IMR-90 (cell line): ENCODE measurements around the gene CAPN9. TPM values are rescaled to one million over a fixed set of nuclear protein-coding genes. Genes with fewer than 3 reads are reported as not detected.
A peak's percentile ranks its signal among the peaks of the same experiment; 100 is the strongest.

ENCODE experiments used
- ATAC-seq: fragments of 200-7000 bp; cut with Tn5 transposase; 2 replicates; pipeline ENCODE4 v1.9.1; 2020; ENCODE audit warnings: low read depth, mild to moderate bottlenecking, moderate library complexity
- BruUV-seq: library from RNA; stranded (reverse); fragments of 400-500 nt; replicated peaks from 2 replicates; lab custom pipeline; 2021; lab: Mats Ljungman, UMichigan
- CTCF ChIA-PET: fragments of 300-600 bp; formaldehyde crosslinking; extraction: SDS; loops from one replicate; lab custom pipeline; 2021; ENCODE audit warnings: antibody characterized with exemption; lab: Yijun Ruan, JAX
- POLR2A ChIA-PET: fragments of 300-600 bp; sonication (Branson Sonifier 250); formaldehyde crosslinking; loops from one replicate; lab custom pipeline; 2022; ENCODE audit warnings: antibody characterized with exemption; ENCODE audit not compliant: unreplicated experiment; lab: Charles Lee
- DNase-seq: peaks from one replicate; pipeline ENCODE4 v3.0.0; 2013
- H2AFZ ChIP-seq: replicated peaks from 2 replicates; pipeline ENCODE3; 2013; ENCODE audit warnings: low read length, mild to moderate bottlenecking; ENCODE audit not compliant: poor library complexity
- H2AK5ac ChIP-seq: 2 replicates; pipeline ENCODE4 v1.6.1; 2013; ENCODE audit warnings: low read depth, low read length, inconsistent platforms
- H2AK9ac ChIP-seq: replicated peaks from 2 replicates; pipeline ENCODE3; 2013; ENCODE audit warnings: mild to moderate bottlenecking, low read depth, low read length, moderate library complexity; ENCODE audit not compliant: poor library complexity
- H2BK120ac ChIP-seq: 2 replicates; pipeline ENCODE4 v1.6.1; 2013; ENCODE audit warnings: low read depth, low read length, inconsistent platforms
- H2BK15ac ChIP-seq: 3 replicates; pipeline ENCODE4 v1.6.1; 2013; ENCODE audit warnings: low read depth, low read length, inconsistent platforms
- H2BK20ac ChIP-seq: 2 replicates; pipeline ENCODE4 v1.6.1; 2013; ENCODE audit warnings: low read depth, mild to moderate bottlenecking, inconsistent platforms, low read length, moderate library complexity
- H2BK5ac ChIP-seq: 2 replicates; pipeline ENCODE4 v1.6.1; 2013; ENCODE audit warnings: mild to moderate bottlenecking, low read depth, low read length, inconsistent platforms; ENCODE audit not compliant: poor library complexity, severe bottlenecking
- H3K14ac ChIP-seq: replicated peaks from 2 replicates; pipeline ENCODE4 v1.6.1; 2013; ENCODE audit warnings: low read depth, low read length, inconsistent platforms
- H3K18ac ChIP-seq: 2 replicates; pipeline ENCODE4 v1.6.1; 2013; ENCODE audit warnings: low read depth, low read length, control low read depth
- H3K23ac ChIP-seq: 2 replicates; pipeline ENCODE4 v1.6.1; 2013; ENCODE audit warnings: low read depth, low read length, inconsistent platforms
- H3K27ac ChIP-seq: 2 replicates; pipeline ENCODE4 v1.5.1; 2013; ENCODE audit warnings: mild to moderate bottlenecking, control low read depth, low read length; ENCODE audit not compliant: insufficient read depth
- H3K27me3 ChIP-seq: 2 replicates; pipeline ENCODE4 v1.6.1; 2013; ENCODE audit warnings: low read length; ENCODE audit not compliant: control insufficient read depth, insufficient read depth
- H3K36me3 ChIP-seq: 2 replicates; pipeline ENCODE4 v1.6.1; 2013; ENCODE audit warnings: low read length, mixed read lengths; ENCODE audit not compliant: control insufficient read depth, insufficient read depth
- H3K4ac ChIP-seq: 2 replicates; pipeline ENCODE4 v1.6.1; 2013; ENCODE audit warnings: low read depth, low read length, inconsistent platforms
- H3K4me1 ChIP-seq: 2 replicates; pipeline ENCODE4 v1.6.1; 2013; ENCODE audit warnings: low read length, mixed read lengths; ENCODE audit not compliant: control insufficient read depth, insufficient read depth
- H3K4me2 ChIP-seq: 2 replicates; pipeline ENCODE4 v1.6.1; 2013; ENCODE audit warnings: low read depth, mild to moderate bottlenecking, control low read depth, low read length, moderate library complexity
- H3K4me3 ChIP-seq: 2 replicates; pipeline ENCODE4 v1.5.1; 2013; ENCODE audit warnings: low read depth, mild to moderate bottlenecking, control low read depth, low read length, moderate library complexity; ENCODE audit not compliant: insufficient read depth
- H3K56ac ChIP-seq: 2 replicates; pipeline ENCODE4 v1.6.1; 2013; ENCODE audit warnings: low read length, inconsistent platforms; ENCODE audit not compliant: insufficient read depth; ENCODE audit errors: extremely low read depth
- H3K79me1 ChIP-seq, 2 experiments: 2 replicates each; pipeline ENCODE4 v1.6.1; 2013; ENCODE audit warnings: low read length in 2 of 2, inconsistent platforms in 1 of 2, low read depth in 1 of 2
- H3K9ac ChIP-seq: 2 replicates; pipeline ENCODE4 v1.6.1; 2013; ENCODE audit warnings: low read depth, low read length, control low read depth
- H3K9me1 ChIP-seq: 2 replicates; pipeline ENCODE4 v1.6.1; 2013; ENCODE audit warnings: low read length, inconsistent platforms; ENCODE audit not compliant: insufficient read depth
- H3K9me3 ChIP-seq: 2 replicates; pipeline ENCODE4 v1.6.1; 2013; ENCODE audit warnings: low read length; ENCODE audit not compliant: control insufficient read depth, insufficient read depth
- H4K20me1 ChIP-seq: 2 replicates; pipeline ENCODE4 v1.6.1; 2013; ENCODE audit warnings: low read length, inconsistent platforms; ENCODE audit not compliant: insufficient read depth
- H4K5ac ChIP-seq: 2 replicates; pipeline ENCODE4 v1.6.1; 2013; ENCODE audit warnings: mild to moderate bottlenecking, low read depth, low read length, control low read depth
- H4K8ac ChIP-seq, 2 experiments: 2 replicates each; pipeline ENCODE4 v1.6.1; 2013; ENCODE audit warnings: low read depth in 2 of 2, low read length in 2 of 2, control low read depth in 1 of 2, inconsistent platforms in 1 of 2
- H4K91ac ChIP-seq: 2 replicates; pipeline ENCODE4 v1.6.1; 2013; ENCODE audit warnings: low read depth, low read length, inconsistent platforms; ENCODE audit not compliant: insufficient read depth
- BHLHE40 ChIP-seq: fragments of 150-350 bp; IDR thresholded peaks from 2 replicates; pipeline ENCODE4 v1.6.1; 2016; ENCODE audit warnings: mild to moderate bottlenecking, low read depth, low read length
- CTCF ChIP-seq: conservative IDR thresholded peaks from 2 replicates; pipeline ENCODE4 v1.5.1; 2012; ENCODE audit warnings: mild to moderate bottlenecking, low read depth, low read length, improper control_type of control experiment
- ELK1 ChIP-seq: fragments of 150-350 bp; IDR thresholded peaks from 2 replicates; pipeline ENCODE4 v1.6.1; 2016; ENCODE audit warnings: low read depth, mild to moderate bottlenecking, low read length, moderate library complexity, borderline replicate concordance
- FOS ChIP-seq: fragments of 150-350 bp; IDR thresholded peaks from 2 replicates; pipeline ENCODE4 v1.6.1; 2016; ENCODE audit warnings: low read depth, low read length
- NFE2L2 ChIP-seq: fragments of 150-350 bp; IDR thresholded peaks from 2 replicates; pipeline ENCODE4 v1.6.1; 2016; ENCODE audit warnings: low read depth, mild to moderate bottlenecking, low read length
- POLR2A ChIP-seq: IDR thresholded peaks from 2 replicates; pipeline ENCODE4 v1.6.1; 2012; ENCODE audit warnings: mild to moderate bottlenecking, low read depth, low read length
- RAD21 ChIP-seq: IDR thresholded peaks from 2 replicates; pipeline ENCODE4 v1.6.1; 2012; ENCODE audit warnings: low read length, improper control_type of control experiment
- RCOR1 ChIP-seq: IDR thresholded peaks from 2 replicates; pipeline ENCODE4 v1.6.1; 2012; ENCODE audit warnings: mild to moderate bottlenecking, low read length, improper control_type of control experiment; ENCODE audit not compliant: insufficient replicate concordance
- RFX5 ChIP-seq: IDR thresholded peaks from 2 replicates; pipeline ENCODE4 v1.8.0; 2012; ENCODE audit warnings: low read depth, mild to moderate bottlenecking, low read length, moderate library complexity
- SMC3 ChIP-seq: fragments of 150-350 bp; IDR thresholded peaks from 2 replicates; pipeline ENCODE4 v1.6.1; 2016; ENCODE audit warnings: low read depth, mild to moderate bottlenecking, antibody characterized with exemption, low read length, moderate library complexity
- USF2 ChIP-seq: fragments of 150-350 bp; IDR thresholded peaks from 2 replicates; pipeline ENCODE4 v1.6.1; 2017; ENCODE audit warnings: mild to moderate bottlenecking, antibody characterized with exemption, low read length, low read depth
- WGBS, 2 experiments: methylation state at CpG; one replicate each; pipeline versions ENCODE4 v1.1.5 to v1.1.7; 2013; ENCODE audit warnings: missing lambda C conversion rate in 2 of 2; ENCODE audit not compliant: insufficient read length in 1 of 2; ENCODE audit errors: extremely low coverage in 2 of 2; 5-methylcytosine and 5-hydroxymethylcytosine counted together
- dilution Hi-C: fragments of 300-500 bp; cut with HindIII; formaldehyde crosslinking; loops from one replicate; pipeline ENCODE4 v1.14.3; 2018; ENCODE audit warnings: low sequenced_read_pairs; ENCODE audit not compliant: unreplicated experiment
- in situ Hi-C: fragments of 300-500 bp; cut with MboI; formaldehyde crosslinking; loops from 3 replicates; pipeline ENCODE4 v1.14.3; 2019; ENCODE audit warnings: low sequenced_read_pairs, inconsistent platforms, mixed read lengths
- intact Hi-C: fragments of 100-400 bp; cut with micrococcal nuclease; formaldehyde crosslinking; loops from 2 replicates; pipeline ENCODE4 v1.10.0; 2022
- polyA plus RNA-seq, 3 experiments: library from polyadenylated mRNA; depleted of rRNA; stranded (reverse); fragments of >200 nt; gene quantifications; 2 replicates each; pipeline ENCODE4 v1.2.3, GENCODE V29; 2012; ENCODE audit warnings: low replicate concordance in 1 of 3
- total RNA-seq: library from RNA; depleted of rRNA; stranded (reverse); fragments of >200 nt; gene quantifications from 2 replicates; pipeline ENCODE4 v1.2.3, GENCODE V29; 2012

CAPN9 gene
- total and polyA plus RNA-seq, 2 of the 4 experiments (the other 2 are of a cell fraction), result not detected

GRCh38 chr1:230698130-230698529 lies 49.1 kb upstream of the CAPN9 start:
- peak overlapping the region; percentile 58 for H2AFZ ChIP-seq
- H2BK120ac ChIP-seq, result no peak overlapping the region
- BruUV-seq, result no TSS peak
- no peak overlapping the region for H2BK5ac ChIP-seq
- POLR2A ChIA-PET, result no interaction called here
- in situ Hi-C loops, result no loop called here
- H3K23ac ChIP-seq, result no peak overlapping the region
- no peak overlapping the region for H2AK9ac ChIP-seq
- H3K9me3 ChIP-seq, result no peaks in the 10 kb centered on the region
- no peaks in the 10 kb centered on the region for H3K79me1 ChIP-seq
- no peak overlapping the region for H4K5ac ChIP-seq
- no peak overlapping the region for H3K18ac ChIP-seq
- no peak overlapping the region for H2BK20ac ChIP-seq
- no peaks in the 10 kb centered on the region; the same call in 1 of the 2 replicates for H4K20me1 ChIP-seq
- H2AK5ac ChIP-seq, result no peak overlapping the region
- H3K27ac ChIP-seq, result no peak overlapping the region
- TF ChIP-seq SMC3 (no peak), CTCF (no peak), USF2 (no peak), BHLHE40 (no peak), RAD21 (no peak), NFE2L2 (no peak), FOS (no peak), RFX5 (no peak), POLR2A (no peak), RCOR1 (no peak), ELK1 (no peak)
- no peaks in the 10 kb centered on the region for H3K9me1 ChIP-seq
- H4K91ac ChIP-seq, result no peak overlapping the region
- H3K9ac ChIP-seq, result no peak overlapping the region
- dilution Hi-C loops, result no loop called here
- H3K4me2 ChIP-seq, result no peak overlapping the region
- H3K4me1 ChIP-seq, result peaks cover 2% of the 10 kb centered on the region; the same call in 1 of the 2 replicates
- H3K4me3 ChIP-seq, result no peak overlapping the region
- H3K36me3 ChIP-seq, result peaks cover 12% of the 10 kb centered on the region
- peaks cover 2% of the 10 kb centered on the region for H3K27me3 ChIP-seq
- H2BK15ac ChIP-seq, result no peak overlapping the region
- H3K56ac ChIP-seq, result no peak overlapping the region
- ATAC-seq (no peak), DNase-seq (no peak)
- intact Hi-C loops, result no loop called here
- no peak overlapping the region for H3K4ac ChIP-seq
- CTCF ChIA-PET, result no interaction called here
- WGBS, 2 experiments, result 88% methylated on average over 14 of the region's 14 CpGs; no CpG with 5 or more reads in 1 of the 2 experiments
- H4K8ac ChIP-seq, result no peak overlapping the region
- H3K14ac ChIP-seq, result no peak overlapping the region
